GM04503 (cell line): ENCODE results near the gene PLCB1.

ENCODE experiments used
- DNase-seq: peaks from one replicate; pipeline ENCODE4 v3.0.0-alpha.2; 2012; ENCODE audit warnings: low read depth

The PLCB1 gene

DNA sequence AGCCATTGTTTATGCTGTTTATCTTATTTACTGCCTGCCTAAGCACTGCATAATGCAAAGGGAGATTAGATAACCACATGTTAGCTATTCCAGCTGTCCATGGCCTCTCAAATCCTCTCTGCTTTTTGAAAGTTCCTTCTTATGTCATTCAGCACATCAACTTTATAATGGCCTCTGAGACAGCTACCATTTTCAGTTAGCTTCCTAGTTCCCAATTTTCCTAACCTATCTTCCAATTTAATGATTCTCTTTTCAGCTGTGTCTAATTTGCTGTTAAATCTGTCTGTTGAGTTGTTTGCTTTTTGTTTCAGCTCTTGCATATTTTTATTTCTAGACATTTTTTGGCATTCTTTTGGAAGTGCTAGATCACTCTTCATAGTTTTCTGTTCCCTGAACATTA, 763.4 kb downstream of the PLCB1 start:
- DNase-seq = no peak

DNA sequence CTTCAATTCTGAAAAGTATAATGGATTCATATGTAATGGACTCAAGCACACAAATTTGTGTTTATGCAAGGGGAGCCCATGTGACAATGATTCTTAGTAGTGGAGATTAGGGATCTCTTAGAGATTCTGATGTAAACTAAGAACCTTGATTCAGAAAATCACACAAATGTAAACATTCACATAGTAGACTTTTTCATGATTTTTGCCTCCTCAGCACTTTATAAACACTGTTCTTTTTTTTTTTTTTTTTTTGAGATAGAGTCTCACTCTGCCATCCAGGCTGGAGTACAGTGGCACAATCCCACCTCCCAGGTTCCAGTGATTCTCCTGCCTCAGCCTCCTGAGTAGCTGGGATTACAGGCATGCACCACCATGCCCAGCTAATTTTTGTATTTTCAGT, 766.8 kb downstream of the PLCB1 start:
- DNase-seq = no peak

DNA sequence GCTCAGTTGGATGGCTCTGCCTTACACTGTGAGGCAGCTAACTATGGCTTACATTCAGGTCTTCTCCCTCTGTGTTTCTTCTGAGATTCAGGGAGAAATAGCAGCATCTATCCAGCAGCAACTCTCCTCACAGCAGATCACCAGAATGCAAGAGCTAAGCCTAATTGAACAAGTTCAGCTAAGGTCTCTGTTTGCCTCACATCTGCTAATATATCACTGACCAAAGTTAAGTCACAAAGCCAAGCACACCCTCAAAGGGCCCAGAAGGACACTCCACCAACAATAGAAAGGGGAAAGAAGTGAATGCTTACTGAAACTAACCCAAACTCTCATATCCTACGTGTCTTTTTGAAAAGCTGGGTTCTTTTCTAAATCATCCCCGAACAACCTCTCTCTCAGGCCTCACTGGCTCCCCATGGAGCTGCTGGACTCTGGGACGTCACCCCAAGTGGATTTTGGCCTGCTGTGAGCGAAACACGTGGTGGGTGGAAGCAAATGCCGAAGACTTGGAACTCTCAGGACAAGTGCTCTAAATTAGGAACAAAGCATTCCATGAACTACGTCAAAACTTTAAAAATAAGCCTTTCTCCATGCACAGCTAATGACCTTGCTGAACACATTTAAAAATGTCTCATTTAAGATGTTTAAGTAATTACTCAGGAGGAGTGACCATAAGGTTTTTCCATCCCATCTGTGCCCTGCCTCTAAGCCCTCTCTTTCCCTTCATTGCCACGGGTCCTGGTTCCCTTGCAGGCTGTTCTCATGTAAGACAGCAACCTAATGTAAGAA, 769.4 kb downstream of the PLCB1 start:
- peak; percentile 37 for DNase-seq

DNA sequence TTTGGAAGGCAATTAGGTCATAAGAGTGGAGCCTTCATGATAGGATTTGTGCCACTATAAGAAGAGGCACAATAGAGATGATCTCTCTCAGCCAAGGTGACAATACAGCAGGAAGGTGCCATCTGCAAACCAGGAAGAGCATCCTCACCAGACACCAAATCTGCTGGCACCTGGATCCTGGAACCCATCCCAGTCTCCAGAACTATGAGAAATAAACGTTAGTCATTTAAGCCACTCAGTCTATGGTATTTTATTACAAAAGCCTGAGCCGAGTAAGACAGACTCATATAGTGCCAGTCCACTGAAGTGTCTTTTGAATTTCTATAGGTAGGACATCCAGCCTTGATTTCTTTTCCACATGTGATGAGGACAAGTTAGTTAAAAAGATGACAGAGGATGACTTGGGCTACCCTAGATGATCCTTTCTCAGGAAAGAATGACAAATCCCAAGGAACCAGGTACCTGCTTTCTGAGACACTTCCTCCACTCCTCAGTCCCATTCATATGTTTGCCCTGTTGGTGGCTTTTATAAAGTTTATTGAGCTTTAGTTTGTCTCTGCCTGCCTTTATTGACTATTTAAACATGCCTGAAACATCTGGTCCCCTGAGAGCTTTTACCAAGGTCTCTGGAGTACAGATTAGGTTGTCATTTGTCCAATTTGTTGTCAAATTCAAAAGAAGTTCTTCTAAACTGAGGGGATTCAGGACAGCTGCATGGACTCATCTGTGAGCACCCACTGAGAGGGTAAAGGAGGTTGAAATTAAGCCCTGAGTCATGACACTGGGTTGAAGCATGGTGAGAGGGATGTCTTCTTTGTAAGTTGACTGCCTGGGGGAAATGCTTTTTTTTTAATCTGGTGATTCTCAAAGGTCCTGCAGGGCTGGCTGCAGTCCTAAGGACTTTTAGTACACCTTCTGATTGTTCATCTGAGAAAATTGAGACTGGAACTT, 771.9 kb downstream of the PLCB1 start:
- DNase-seq = no peak

DNA sequence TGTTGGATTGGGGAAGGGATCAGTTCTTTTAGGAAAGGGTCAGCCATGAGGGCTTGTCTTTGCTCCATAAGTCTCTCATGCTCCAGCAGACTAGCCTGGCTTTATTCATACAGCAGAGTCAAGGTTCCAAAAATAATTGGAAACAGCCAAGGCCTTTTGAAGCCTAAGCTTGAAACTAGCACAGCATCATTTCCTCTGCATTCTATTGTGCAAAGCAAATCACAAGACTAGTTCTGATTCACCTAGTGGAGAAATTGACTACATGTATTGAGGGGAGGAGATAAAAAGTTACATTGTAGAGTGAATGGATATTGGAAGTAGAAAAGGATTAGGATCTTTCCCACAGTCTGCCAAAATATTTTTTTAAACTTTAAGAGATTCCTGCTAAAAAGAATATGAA, 777.5 kb downstream of the PLCB1 start:
- DNase-seq = no peak

DNA sequence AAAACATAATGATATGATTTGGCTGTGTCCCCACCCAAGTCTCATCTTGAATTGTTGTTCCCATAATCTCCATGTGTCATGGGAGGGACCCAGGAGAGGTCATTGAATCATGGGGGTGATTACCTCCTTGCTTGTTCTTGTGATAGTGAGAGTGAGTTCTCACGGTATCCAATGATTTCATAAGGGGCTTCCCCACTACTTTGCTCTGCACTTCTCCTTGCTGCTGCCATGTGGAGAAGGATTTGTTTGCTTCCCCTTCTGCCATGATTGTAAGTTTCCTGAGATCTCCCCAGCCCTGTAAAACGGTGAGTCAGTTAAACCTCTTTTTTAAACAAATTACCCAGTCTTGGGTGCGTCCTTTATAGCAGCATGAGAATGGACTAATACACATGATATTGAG, 780.0 kb downstream of the PLCB1 start:
- DNase-seq = no peak

DNA sequence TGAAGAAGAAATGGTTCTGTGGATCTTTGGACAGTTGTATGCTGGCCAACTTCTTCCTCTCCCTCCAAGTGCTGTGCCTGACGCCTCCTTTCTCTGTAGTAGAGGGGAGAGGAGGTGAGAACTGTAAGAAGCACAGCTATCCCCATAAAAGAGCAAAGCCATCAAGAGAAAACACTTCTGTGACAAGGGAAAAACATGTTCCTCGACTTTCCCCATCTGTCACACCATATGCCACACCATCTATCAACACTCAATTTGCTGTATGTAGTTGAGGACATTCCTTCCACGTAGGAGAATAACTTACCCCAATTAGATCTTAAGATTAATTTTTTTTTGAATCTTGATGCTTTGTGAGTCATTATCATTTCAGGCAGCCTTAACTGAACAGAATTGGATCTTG, 780.7 kb downstream of the PLCB1 start:
- no peak for DNase-seq

DNA sequence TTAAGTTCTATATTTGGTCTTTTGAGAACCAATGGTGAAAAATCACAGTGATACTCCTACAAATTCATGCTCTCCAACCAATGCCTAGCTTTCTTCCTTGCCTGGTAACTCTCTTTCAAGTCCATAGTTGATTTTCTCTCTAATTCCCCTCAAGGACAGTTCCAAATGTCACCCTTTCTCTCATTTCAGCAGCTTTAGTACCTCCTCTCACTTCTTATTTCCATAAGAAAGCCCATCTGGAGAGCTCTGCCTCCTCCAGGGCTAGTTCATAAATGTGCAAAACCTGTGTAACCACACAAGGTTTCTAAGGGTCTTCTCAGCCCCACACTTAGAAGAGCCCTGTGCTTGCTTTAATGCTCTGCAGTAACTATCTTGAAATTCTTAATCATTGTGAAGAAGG, 781.4 kb downstream of the PLCB1 start:
- no peak for DNase-seq

DNA sequence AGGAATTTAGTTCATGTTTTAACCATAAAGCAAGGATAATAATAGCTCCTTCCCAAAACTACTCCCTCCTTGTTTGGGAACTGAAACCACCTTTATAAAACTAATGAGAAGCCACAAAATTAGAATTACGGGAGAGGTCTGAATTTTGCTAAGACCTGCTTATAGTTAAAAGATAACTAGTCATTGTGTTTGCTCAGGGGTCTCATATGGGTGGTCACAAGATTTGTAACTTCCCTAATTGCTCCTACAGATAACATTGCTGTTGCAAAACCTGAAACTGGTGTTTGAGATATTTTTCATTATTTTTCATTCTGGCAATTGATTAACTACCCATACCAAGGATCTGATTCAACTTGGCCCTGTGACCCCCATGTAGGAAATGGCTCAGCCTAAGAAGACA, 782.4 kb downstream of the PLCB1 start:
- no peak for DNase-seq

DNA sequence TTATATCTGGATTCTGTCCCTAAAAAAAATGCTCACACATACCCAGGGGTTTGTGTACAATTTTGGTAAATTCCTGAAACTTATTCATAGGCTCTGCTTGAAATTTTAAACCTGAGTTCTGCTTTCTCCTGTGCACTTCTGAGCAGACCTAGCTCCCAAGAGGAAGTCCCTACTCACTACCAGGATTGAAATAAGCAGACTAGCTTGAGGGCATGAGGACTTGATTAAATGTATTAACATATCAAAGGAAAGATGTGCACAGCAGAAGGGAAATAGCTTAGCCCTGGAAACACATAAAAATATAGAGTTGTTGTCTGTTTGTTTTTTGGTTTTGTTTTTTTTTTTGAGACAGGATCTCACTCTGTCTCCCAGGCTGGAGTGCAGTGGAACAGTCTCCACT, 785.0 kb downstream of the PLCB1 start:
- DNase-seq = no peak

DNA sequence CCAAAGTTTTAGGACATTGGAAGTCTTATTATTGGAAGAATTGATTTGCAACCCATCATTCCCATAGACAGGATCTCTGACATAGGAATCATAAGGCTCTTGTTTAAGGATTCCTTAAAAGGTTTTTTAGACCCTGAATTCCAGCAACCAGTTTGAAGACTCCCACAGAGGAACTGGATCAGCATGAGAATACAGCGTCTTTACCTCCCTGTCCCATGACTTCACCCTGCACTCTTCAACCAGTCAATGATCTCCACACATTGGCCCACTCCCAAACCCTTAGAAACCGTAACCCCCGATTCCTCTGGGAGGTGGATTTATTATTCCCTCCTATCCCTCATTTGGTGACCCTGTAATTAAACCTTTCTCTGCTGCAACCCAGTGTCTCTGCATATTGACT, 786.1 kb downstream of the PLCB1 start:
- no peak for DNase-seq

DNA sequence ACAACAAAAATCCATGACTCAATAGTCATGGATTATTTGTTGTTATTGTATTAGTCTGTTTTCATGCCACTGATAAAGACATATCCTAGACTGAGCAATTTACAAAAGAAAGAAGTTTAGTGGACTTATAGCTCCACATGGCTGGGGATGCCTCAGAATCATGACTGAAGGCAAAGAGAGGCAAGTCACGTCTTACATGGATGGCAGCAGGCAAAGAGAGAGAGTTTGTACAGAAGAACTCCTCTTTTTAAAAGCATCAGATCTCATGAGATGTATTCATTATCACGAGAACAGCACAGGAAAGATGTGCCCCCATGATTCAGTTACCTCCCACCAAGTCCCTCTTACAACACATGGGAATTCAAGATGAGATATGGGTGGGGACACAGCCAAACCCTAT, 792.5 kb downstream of the PLCB1 start:
- DNase-seq = no peak

DNA sequence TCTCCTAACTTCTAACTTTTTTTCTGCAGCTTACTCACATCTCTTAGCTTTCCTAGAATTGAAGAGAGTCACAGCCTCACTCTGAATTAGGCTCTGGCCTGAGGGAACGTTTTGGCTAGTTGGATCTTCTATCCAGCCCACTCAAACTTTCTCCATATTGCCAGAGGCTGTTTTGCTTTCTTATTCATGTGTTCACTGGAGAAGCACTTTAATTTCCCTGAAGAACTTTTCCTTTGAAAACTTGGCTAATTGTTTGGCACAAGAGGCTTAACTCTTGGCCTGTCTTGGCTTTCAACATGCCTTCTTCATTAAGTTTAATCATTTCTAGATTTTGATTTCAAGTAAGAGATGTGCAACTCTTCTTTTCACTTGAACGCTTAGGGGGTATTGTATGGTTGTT, 798.7 kb downstream of the PLCB1 start:
- DNase-seq = no peak

DNA sequence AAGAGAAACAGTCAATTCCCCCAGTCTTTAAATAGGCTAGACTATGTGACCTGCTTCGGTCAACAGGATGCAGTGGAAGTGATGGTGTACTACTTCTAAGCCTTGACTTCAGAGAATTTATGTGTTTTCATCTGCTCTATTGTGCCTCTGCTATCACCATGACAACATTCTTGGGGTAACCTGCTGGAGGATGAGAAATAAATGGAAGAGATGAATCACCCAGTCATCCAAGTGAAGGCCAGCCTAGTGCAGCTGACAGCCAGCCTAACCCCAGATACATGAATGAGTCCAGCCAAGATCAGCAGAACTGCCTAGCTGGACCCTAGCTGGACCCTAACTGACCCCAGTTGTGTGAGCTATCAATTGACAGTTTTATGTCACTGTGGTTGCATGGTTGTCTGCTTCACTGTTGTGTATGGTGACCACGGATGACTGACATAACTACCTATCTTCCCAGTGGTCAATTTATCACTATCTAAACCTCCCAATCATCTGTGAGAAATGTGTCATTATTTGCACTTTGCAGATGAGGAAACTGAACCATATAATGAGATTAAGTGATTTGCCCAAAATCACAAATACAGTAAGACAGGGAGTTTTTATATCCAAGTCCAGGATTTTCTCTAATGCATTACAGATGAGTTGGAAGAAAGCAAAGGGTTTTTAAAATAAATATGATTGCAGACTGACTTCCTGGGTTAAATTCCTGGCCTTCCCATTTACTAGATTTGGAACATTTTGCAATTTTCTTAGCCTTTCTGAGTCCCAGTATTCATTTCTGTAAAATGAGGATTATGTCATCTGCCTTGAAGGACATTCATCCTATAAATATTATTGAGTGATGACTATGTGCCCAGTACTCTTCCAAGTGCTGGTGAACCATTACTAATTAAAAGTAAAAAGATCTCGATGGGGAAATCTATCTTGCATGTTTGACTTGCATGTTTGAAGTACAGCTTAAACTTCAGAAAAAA, 800.4 kb downstream of the PLCB1 start:
- DNase-seq = peak; percentile 93

DNA sequence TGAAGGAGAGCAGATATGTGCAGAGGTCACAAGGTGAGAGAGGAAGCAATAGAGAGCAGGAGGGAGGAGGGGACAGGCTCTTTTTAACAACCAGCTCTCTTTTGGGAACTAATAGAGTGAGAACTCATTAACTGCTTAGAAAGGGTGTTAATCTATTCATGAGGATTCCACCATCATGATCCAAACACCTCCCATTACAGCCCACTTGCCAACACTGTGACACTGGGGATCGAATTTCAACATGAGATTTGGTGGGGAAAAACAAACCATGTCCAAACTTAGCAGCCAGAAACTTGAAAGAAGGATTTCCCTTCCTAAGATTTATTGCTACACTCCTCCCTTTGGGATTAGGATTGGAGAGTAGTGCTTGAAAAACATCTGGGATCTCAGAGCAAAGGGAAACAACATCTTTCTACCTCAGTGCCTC, 801.3 kb downstream of the PLCB1 start:
- DNase-seq = no peak

DNA sequence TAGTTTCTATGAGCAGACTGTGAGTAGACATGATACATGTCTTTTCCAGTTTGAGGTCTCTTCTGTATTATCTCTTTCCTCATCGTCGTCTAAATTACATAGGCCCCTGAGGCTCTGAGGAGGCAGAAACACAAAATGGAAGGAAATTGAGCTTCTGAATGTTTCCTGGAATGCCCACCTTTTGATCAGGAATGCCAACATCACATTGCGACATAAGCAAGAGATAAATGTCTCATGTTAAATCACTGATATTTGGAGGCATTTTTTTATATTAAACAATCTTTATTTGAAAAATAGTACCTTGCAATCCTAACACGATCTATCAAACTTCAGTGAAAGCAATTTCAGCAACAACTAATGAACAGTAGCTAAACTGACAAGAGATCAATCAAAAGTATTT, 802.3 kb downstream of the PLCB1 start:
- no peak for DNase-seq
